Mesodermal cell (in vitro differentiated cells): Measurements from ENCODE around the gene MTG2.

Experiments used
- H3K27ac ChIP-seq: 2 replicates; pipeline ENCODE4 v1.7.0; 2013; ENCODE audit warnings: mild to moderate bottlenecking, low read depth, low read length, moderate library complexity; ENCODE audit not compliant: severe bottlenecking
- H3K36me3 ChIP-seq: 2 replicates; pipeline ENCODE4 v1.7.1; 2013; ENCODE audit warnings: mild to moderate bottlenecking, low read length, moderate library complexity; ENCODE audit not compliant: control insufficient read depth, insufficient read depth
- H3K4me1 ChIP-seq: one replicate; pipeline ENCODE4 v1.7.1; 2013; ENCODE audit warnings: mild to moderate bottlenecking, low read length; ENCODE audit not compliant: insufficient read depth, control insufficient read depth, poor library complexity, severe bottlenecking
- H3K4me3 ChIP-seq: 2 replicates; pipeline ENCODE4 v1.7.0; 2013; ENCODE audit warnings: low read length, control low read depth, mild to moderate bottlenecking; ENCODE audit not compliant: insufficient read depth, poor library complexity, severe bottlenecking; ENCODE audit errors: extremely low read depth
- H3K9me3 ChIP-seq: 2 replicates; pipeline ENCODE4 v1.7.1; 2013; ENCODE audit warnings: mild to moderate bottlenecking, low read length, moderate library complexity; ENCODE audit not compliant: control insufficient read depth
- whole genome bisulfite sequencing, 2 experiments: methylation state at CpG; one replicate each; pipeline ENCODE4 v1.1.5; 2013; ENCODE audit warnings: missing lambda C conversion rate in 2 of 2; ENCODE audit not compliant: insufficient coverage in 2 of 2; 5-methylcytosine and 5-hydroxymethylcytosine counted together

MTG2 gene

DNA sequence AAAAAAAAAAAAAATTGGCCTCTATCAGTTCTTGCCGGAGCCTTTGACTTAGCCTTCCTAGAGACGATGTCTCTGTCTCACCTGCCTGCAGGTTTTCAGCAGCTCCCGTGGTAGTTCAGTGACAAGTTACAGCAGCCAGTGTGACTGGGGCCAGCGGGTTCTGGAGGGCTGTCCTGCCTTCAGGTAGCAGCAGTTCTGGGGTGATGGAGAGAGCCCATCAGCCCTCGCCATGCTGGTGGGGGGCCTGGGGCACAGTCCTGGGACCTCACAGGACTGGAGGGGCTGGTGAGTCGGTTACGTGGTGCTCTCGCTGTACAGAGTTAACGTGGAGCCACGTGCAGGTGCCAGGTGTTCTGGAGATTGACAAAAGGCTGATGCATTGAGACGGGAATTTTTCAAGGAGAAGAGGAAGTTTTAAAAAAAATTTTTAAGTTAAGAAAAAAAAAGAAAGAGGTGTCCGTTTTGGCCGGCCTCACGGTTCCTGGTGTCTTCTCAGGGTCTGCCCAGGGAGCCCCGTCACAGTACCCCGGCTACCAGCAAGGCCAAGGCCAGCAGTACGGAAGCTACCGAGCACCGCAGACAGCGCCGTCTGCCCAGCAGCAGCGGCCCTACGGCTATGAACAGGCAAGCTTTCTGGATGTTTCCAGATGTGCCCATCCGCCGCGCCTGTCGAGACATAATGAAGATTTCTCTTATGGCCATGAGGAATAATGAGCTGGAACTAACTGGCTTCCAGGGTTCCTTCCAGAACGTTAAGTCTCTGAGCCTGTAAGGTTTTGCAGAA, 8.6 kb upstream of the MTG2 start:
- H3K27ac ChIP-seq, result no peak overlapping the region
- H3K9me3 ChIP-seq, result no peaks in the 10 kb centered on the region
- no peak overlapping the region for H3K4me3 ChIP-seq
- 95 to 97% methylated on average over 25 to 28 of the region's 28 CpGs for whole genome bisulfite sequencing, 2 experiments
- H3K4me1 ChIP-seq, result no peaks in the 10 kb centered on the region
- peaks cover 67% of the 10 kb centered on the region for H3K36me3 ChIP-seq

DNA sequence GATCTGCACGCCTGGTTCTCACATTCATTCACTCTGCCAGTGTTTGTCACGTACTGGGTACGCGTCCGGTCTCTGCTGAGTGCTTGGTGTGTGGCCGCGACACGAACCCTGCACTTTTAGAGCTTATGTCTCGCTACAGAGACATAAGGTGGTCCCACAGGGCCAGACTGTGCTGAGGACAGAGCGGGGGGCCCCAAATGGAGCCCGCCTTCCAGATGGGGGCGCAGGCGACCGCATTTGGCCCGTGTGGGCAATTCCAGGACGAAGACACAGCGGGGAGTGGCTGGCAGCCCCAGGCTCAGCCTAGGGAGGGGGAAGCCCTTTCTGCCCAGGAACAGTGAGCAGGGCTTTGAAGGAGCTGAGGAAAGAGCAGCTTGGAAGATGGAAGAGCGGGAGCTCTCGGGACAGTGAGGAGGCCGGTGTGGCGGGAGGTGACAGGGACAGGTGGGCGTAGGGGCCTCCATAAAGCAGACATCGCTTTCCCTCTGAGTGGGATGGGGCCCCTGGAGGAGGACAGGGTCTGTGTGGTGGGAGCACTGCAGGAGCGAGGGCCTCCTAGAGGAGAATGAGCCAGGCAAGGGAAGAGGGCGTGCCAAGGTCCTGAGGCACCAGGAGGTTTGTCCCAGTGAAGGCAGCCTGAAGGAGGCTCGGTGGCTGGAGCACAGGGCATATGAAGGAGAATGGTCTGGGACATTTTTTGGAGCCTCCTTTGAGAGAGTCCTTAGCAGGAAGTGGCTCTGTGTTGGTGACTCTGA, 7.8 kb upstream of the MTG2 start:
- no peaks in the 10 kb centered on the region for H3K4me1 ChIP-seq
- peaks cover 65% of the 10 kb centered on the region for H3K36me3 ChIP-seq
- H3K27ac ChIP-seq, result no peak overlapping the region
- 94 to 97% methylated on average over 25 to 26 of the region's 26 CpGs for WGBS, 2 experiments
- H3K9me3 ChIP-seq, result no peaks in the 10 kb centered on the region
- H3K4me3 ChIP-seq, result no peak overlapping the region

DNA sequence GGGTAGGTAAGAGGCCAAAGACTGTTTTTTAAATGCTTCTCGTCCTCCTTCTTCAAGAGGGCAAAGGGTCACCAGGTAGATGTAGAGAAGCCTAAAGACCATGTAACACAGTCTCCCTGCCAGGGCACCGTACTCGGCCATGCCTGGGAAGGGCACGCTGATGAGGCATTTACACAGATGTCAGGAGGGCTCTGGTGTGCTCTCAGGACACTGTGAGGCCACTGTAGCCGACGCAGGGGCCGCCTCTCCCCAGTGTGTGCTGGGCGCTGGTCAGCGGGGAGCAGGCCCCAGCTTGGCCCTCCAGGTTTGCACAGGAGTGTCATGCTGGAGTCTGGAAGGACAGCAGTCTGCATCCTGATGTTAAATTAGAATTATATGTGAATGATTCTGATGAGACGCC, 7.1 kb upstream of the MTG2 start:
- H3K36me3 ChIP-seq, result peaks cover 70% of the 10 kb centered on the region
- WGBS, 2 experiments, result 92 to 96% methylated on average over 9 of the region's 10 CpGs

DNA sequence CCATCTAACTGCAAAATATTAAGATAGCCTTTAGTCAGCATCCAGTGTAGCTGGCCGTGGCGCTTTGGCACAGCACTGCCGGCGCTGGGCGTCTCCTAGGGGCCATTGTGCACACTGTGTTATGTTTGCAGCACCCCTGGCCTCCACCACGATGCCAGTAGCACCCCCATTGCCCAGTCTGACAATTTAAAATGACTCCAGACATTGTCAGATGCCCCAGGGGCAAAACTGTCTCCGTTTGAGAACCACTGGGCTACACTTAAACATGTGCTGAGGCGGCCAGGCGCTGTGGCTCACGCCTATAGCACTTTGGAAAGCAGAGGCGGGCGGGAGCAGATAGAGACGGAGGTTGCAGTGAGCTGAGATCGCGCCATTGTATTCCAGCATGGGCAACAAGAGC, 6.0 kb upstream of the MTG2 start:
- no peak overlapping the region for H3K27ac ChIP-seq
- no peaks in the 10 kb centered on the region for H3K9me3 ChIP-seq
- H3K4me1 ChIP-seq, result peaks cover 3% of the 10 kb centered on the region
- H3K4me3 ChIP-seq, result no peak overlapping the region
- 93 to 97% methylated on average over 15 of the region's 15 CpGs for WGBS, 2 experiments
- H3K36me3 ChIP-seq, result peaks cover 70% of the 10 kb centered on the region

More for the DNA sequence above, 7.1 kb upstream of the MTG2 start:
- Histone ChIP-seq H3K9me3 (no peaks in the 10 kb centered on the region), H3K4me3 (no peak overlapping the region), H3K27ac (no peak overlapping the region), H3K4me1 (no peaks in the 10 kb centered on the region)

DNA sequence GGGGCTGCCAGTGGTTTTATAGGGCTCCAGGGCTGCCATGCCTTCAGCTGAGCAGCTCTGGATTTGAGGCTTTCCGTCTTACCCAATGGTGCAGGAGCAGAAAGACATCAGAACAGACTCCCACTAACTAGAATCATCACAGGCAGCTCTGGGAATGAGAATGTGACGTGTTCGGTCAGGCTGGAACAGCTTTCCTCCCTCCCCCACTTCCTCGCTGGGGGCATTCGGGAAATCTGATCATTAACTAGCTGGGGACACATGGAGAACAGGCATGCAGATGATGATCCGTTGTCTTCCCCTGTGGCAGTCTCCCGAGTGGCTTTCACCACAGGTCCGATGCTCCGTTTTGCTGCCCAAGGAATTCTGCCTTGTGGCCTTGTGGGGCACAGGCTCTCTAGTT, 5.5 kb upstream of the MTG2 start:
- 89 to 93% methylated on average over 8 to 9 of the region's 9 CpGs for WGBS, 2 experiments

GRCh38 chr20:62178316-62179161, 4.3 kb upstream of the MTG2 start:
- no peak overlapping the region for H3K27ac ChIP-seq
- WGBS, 2 experiments, result 93 to 95% methylated on average over 10 to 13 of the region's 19 CpGs
- peaks cover 3% of the 10 kb centered on the region for H3K4me1 ChIP-seq
- H3K4me3 ChIP-seq, result no peak overlapping the region
- H3K9me3 ChIP-seq, result no peaks in the 10 kb centered on the region
- peaks cover 57% of the 10 kb centered on the region for H3K36me3 ChIP-seq

More for the DNA sequence above, 5.5 kb upstream of the MTG2 start:
- Histone ChIP-seq H3K9me3 (no peaks in the 10 kb centered on the region), H3K36me3 (peaks cover 68% of the 10 kb centered on the region), H3K4me1 (peaks cover 3% of the 10 kb centered on the region), H3K27ac (no peak overlapping the region), H3K4me3 (no peak overlapping the region)

- H3K4me3 ChIP-seq, result no peak overlapping the region
- no peaks in the 10 kb centered on the region for H3K9me3 ChIP-seq
- H3K27ac ChIP-seq, result no peak overlapping the region
- 99 to 100% methylated on average over 12 of the region's 14 CpGs for WGBS, 2 experiments
- H3K36me3 ChIP-seq, result peaks cover 57% of the 10 kb centered on the region
- peaks cover 4% of the 10 kb centered on the region for H3K4me1 ChIP-seq
These were observed 3.7 kb upstream of the MTG2 start for GRCh38 chr20:62179162-62179504.

- H3K36me3 ChIP-seq, result peaks cover 33% of the 10 kb centered on the region
- peak overlapping the region; percentile 97 for H3K4me3 ChIP-seq
- no peaks in the 10 kb centered on the region for H3K9me3 ChIP-seq
- no peak overlapping the region for H3K27ac ChIP-seq
- peaks cover 7% of the 10 kb centered on the region for H3K4me1 ChIP-seq
- 83 to 88% methylated on average over 1 of the region's 2 CpGs for WGBS, 2 experiments
These were observed 1.0 kb upstream of the MTG2 start for GRCh38 chr20:62181808-62182207.

DNA sequence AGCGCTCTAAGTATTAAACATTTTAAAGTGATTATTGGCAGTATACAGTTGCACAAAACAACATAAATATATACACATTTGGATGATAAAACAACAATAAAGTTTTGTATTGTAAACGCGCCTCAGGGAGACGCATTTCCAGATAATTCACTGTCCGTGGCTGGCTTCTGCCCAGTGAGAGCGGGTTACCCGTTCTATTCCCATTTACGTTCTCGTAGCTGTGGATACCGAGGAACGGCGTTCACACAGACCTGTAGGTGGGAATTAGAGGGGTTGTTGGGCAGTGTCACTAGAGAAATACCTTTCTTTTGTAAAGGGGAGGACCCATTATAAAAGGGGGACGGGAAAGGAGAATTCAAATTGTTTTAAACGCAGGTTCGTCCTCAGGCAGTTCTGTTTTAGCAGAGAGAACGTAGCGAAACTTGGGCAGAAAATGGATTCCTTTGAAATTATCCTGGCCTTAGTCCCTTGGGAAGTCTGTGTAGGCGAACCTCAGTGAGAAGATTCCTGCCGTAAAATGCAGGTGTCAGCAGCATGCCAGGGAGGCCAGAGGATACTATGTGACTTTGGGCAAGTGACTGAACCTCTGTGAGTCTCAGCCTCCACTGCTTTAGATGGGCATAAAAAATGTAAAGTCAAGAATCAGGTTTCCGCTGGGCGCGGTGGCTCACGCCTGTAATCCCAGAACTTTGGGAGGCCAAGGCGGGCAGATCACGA, 756 bp downstream of the MTG2 start:
- H3K27ac ChIP-seq, result peak overlapping the region; percentile 83
- H3K4me3 ChIP-seq, result peak overlapping the region; percentile 97
- peaks cover 18% of the 10 kb centered on the region for H3K4me1 ChIP-seq
- 35 to 54% methylated on average over 16 to 18 of the region's 25 CpGs for WGBS, 2 experiments
- H3K36me3 ChIP-seq, result peaks cover 24% of the 10 kb centered on the region
- no peaks in the 10 kb centered on the region for H3K9me3 ChIP-seq

- Histone ChIP-seq H3K27ac (no peak overlapping the region), H3K36me3 (peaks cover 13% of the 10 kb centered on the region), H3K4me3 (no peak overlapping the region), H3K4me1 (peaks cover 18% of the 10 kb centered on the region), H3K9me3 (no peaks in the 10 kb centered on the region)
- 93 to 100% methylated on average over 1 to 2 of the region's 3 CpGs for WGBS, 2 experiments
These were observed 3.2 kb downstream of the MTG2 start for GRCh38 chr20:62186096-62186426.
